ENCODE data around the gene RDH8.

The RDH8 gene

DNA sequence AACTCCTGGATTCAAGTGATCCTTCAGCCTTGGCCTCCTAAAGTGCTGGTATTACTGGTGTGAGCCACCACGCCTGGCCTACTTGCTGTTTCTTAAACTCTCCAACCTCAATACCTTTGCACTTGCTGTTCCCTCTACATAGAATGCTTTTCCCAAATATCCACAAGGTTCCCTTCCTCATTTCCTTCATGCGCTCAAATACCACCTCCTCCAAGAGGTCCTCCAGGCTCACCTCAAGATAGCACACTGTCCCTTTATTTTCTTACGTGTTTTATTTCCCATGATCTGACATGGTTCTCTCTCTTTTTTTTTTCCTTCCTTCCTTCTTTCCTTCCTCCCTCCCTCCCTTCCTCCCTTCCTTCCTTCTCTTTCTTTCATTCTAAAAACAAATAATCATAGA, 13.5 kb downstream of the RDH8 start:
- TF ChIP-seq, protein P1, sequence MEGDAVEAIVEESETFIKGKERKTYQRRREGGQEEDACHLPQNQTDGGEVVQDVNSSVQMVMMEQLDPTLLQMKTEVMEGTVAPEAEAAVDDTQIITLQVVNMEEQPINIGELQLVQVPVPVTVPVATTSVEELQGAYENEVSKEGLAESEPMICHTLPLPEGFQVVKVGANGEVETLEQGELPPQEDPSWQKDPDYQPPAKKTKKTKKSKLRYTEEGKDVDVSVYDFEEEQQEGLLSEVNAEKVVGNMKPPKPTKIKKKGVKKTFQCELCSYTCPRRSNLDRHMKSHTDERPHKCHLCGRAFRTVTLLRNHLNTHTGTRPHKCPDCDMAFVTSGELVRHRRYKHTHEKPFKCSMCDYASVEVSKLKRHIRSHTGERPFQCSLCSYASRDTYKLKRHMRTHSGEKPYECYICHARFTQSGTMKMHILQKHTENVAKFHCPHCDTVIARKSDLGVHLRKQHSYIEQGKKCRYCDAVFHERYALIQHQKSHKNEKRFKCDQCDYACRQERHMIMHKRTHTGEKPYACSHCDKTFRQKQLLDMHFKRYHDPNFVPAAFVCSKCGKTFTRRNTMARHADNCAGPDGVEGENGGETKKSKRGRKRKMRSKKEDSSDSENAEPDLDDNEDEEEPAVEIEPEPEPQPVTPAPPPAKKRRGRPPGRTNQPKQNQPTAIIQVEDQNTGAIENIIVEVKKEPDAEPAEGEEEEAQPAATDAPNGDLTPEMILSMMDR (IDR thresholded peaks at IDR 0.05; ENCODE audit: extremely low read depth, insufficient read depth, missing control alignments), result no peak
- DNase-seq (ENCODE audit: low spot score), result no peak
- in situ Hi-C loops (cut with MboI; ENCODE audit: low pct_unique_long_range_greater_than_20kb, low sequenced_read_pairs, unreplicated experiment), result loop anchor here (10.0 kb wide), 1 partner anchor 92 kb away; the partner anchor contains the start of gene OLFM2

DNA sequence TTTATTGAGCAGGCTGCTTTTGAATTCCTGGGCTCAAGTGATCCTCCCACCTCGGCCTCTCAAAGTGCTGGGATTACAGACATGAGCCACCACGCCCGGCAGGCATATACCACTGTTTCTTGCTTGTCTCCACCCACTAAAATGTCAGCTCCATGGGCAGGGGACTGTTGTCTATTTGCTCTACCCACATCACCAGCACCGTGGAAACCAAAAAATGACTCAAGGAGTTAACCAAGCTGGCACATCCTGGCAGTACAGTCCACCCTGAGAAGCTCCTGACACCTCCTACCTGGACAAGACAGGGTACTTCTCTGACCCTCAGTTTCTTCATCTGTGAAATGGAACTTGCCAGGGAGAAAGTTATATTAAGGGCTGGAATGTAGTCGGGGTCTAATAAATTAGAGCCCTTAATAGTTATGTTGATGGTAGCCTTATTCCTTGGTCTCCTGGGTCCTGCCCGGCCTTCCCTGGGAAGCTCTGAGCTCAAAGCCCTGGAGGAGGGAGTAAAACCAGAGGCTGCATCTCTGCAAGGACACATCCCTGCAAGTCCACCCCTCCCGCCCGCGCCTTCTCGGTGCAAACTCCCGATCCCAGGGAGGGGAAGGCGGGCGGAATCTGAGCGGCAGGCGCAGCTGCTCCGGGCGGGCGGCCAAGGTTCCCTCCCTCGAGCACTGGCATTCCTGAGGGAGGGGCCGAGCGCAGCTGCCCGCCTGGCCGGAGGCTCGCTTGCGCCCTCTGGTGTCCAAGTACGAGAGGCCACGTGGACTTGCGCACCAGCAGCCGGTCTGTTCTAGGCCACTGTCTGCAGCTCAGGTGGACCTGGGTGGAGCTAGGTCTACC, 14.1 kb downstream of the RDH8 start:
- in situ Hi-C loops (cut with MboI; ENCODE audit: low pct_unique_long_range_greater_than_20kb, low sequenced_read_pairs, unreplicated experiment), result loop anchor here (10.0 kb wide), 1 partner anchor 93 kb away; the partner anchor contains the start of gene OLFM2
- TF ChIP-seq, protein P1 (IDR thresholded peaks at IDR 0.05; ENCODE audit: extremely low read depth, insufficient read depth, missing control alignments), result peak; percentile 98
- peak; percentile 94 for DNase-seq (ENCODE audit: low spot score)

DNA sequence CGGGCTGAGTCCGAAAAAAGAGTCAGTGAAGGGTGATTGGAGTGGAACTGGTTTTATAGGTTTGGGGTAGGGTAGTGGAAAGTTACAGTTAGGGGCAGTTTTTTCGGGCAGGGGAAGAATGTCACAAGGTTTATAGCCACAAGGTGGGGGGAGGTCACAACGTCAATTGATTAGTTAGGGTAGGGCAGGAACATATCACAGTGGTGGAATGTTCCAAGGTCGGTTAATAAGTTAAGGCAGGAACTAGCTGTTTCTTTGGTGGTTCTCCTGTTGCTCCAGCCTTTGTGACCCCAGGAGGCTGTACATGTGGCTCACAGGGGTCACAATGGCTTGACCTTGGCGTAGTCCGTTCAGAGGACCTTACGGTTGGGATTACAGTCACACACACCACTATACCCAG, 20.3 kb downstream of the RDH8 start:
- in situ Hi-C loops (cut with MboI; ENCODE audit: low pct_unique_long_range_greater_than_20kb, low sequenced_read_pairs, unreplicated experiment), result no loop called here
- no peak for DNase-seq (ENCODE audit: low spot score)
- TF ChIP-seq, protein P1 (IDR thresholded peaks at IDR 0.05; ENCODE audit: extremely low read depth, insufficient read depth, missing control alignments), result no peak

DNA sequence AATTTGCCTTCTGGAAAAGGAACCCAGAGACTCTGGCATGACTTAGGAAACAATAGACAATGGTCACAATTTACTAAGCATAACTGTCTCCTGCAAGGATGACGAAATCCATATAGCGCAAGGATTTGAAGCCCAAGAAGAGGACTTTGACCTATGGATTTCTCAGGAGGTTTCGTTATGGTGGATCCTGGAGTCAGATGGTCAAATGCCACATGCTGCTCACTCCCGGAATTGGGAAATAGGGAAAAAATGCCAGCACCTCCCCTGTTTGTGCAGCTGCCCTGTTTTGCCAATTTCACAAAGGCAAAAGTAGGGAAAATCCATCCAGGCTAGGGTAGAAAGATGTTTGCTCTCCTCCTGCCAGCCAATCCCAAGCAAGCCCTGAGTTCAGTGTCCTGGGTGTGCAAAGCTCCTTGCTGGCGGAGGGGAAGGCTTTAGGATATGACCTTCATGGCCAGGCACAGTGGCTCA, 23.4 kb downstream of the RDH8 start:
- no peak for DNase-seq (ENCODE audit: low spot score)
- in situ Hi-C loops (cut with MboI; ENCODE audit: low pct_unique_long_range_greater_than_20kb, low sequenced_read_pairs, unreplicated experiment), result no loop called here
- TF ChIP-seq, protein P1 (IDR thresholded peaks at IDR 0.05; ENCODE audit: extremely low read depth, insufficient read depth, missing control alignments), result no peak

DNA sequence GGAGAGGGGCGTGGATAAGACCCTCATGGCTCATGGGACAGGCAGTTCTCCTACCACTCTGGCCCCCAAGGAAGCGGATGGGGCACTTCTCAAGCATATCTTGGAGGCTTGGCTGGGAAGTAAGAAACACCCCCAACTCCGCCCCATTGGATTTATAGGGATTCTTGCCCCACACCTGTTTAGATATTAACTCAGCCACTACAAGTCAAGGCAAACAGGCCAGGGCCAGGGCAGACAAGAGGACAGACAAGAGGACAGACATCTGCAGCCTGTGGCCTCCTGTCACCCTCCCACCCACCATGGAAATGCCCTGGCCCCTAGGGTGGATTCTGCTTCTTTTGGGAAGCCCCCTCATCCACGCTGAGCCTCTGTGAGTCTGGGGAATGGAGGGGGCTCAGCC, 24.1 kb downstream of the RDH8 start:
- no peak for DNase-seq (ENCODE audit: low spot score)
- TF ChIP-seq, protein P1 (IDR thresholded peaks at IDR 0.05; ENCODE audit: extremely low read depth, insufficient read depth, missing control alignments), result no peak
- in situ Hi-C loops (cut with MboI; ENCODE audit: low pct_unique_long_range_greater_than_20kb, low sequenced_read_pairs, unreplicated experiment), result no loop called here

DNA sequence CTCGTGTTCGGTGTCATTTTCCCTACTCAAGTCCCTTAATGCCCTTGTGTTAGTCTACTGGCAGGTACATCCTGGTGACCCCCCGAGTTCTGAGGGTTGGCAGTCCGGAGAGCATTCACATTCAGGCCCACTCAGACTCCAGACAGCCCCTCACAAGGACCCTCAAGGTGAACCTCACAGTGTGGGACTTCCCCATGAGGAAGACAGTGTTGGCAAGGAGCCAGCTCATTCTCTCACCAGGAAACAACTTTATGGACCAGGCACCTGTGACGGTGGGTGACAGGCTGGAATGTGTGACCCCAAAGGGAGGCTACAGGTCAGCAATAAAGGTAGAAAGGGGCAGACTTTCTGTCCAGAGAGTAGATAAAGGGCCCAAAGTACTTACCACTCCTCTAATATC, 24.5 kb downstream of the RDH8 start:
- no peak for DNase-seq (ENCODE audit: low spot score)
- in situ Hi-C loops (cut with MboI; ENCODE audit: low pct_unique_long_range_greater_than_20kb, low sequenced_read_pairs, unreplicated experiment), result no loop called here
- TF ChIP-seq, protein P1 (IDR thresholded peaks at IDR 0.05; ENCODE audit: extremely low read depth, insufficient read depth, missing control alignments), result no peak

All from GM13977 (cell line).